GM19397 (cell line): ENCODE data around the gene PEX14.

ENCODE experiments used
- ATAC-seq: cut with Tn5 transposase; IDR thresholded peaks from one replicate; pipeline ENCODE4 v1.9.1; 2021; ENCODE audit warnings: mild to moderate bottlenecking, moderate library complexity; ENCODE audit not compliant: unreplicated experiment

PEX14 gene

DNA sequence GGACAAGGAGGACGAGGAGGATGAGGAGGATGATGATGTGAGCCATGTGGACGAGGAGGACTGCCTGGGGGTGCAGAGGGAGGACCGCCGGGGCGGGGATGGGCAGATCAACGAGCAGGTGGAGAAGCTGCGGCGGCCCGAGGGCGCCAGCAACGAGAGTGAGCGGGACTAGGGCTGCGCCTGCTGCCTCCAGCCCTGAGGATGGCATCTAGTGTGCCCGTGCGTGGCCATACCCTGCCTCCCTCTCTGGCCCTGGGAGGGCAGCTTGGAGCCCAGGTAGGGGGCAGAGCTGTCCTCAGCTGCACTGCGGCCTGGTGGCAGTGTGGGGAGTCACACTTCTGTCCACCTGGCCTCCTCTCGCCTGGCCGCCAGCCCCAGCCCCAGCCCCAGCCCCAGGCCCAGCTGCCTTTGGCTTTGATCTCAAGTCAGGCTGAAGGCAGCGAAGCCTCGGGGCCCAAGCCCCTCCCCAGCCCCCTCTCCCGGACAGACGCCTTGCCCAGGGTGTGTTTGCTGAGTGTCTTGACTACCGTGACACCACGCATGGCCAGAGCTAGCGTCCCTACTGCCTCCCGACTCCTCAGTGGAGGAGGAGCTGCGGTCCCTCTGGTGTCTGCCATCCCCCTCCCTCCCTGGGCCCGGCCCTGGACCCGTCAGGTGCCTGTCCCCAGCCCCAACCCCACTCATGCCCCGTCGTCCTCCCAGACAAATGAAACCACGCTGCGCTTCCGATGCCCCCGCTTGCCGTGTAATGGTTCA is 155.2 kb downstream of the PEX14 start:
- ATAC-seq: no peak

DNA sequence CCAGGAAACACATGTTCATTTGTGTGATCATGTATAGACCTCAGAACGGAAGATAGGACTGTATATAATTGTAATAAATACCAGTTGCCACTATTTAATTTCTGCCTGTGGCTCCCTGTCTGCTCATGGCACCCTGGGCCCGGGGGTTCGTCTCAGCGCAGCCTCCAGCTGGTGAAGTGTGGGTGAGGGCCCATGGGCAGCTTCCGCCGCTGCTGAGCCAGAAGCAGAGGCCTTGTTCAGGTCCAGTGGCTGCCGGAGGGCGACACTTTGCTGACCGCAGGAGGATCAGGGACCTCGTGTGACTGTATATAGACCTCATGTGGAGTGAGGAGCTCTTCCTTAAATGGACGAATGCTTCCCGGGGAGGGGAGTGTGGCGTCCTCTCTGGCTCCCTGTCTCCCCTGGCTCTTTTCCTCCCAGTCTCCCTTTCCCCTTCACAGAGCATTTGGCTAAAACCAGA is 155.9 kb downstream of the PEX14 start:
- no peak for ATAC-seq

DNA sequence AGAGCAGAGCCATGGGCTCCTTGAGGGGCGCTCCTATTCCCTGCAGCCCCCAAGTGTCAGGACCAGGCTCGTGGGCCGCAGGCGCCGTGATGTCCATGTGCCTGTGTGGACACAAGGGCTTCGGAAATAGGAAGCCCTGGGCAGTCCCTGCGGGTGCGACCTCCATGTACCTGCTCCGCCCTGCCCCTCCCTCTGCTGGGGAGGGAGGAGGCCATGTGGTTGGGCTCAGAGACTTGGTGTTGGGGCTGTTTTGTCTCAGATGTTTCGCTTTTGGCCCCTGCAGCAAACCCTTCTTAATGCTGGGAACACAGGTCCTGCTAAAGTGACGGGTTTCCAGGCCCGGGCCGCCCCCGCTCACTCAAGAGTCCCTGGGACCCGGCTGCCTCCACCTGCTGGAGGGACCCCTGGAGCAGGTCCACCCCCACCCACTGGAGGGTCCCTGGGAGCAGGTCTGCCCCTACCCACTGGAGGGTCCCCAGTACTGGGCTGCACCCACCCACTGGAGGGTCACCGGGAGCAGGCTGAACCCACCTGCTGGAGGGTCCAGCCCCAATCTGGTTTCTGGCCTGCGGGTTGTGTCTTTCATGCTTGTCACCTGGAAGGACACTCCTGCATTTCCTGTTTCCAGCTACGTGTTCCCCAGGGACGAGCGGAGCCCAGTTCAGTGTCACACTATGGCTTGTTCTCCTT is 156.5 kb downstream of the PEX14 start:
- ATAC-seq: no peak

DNA sequence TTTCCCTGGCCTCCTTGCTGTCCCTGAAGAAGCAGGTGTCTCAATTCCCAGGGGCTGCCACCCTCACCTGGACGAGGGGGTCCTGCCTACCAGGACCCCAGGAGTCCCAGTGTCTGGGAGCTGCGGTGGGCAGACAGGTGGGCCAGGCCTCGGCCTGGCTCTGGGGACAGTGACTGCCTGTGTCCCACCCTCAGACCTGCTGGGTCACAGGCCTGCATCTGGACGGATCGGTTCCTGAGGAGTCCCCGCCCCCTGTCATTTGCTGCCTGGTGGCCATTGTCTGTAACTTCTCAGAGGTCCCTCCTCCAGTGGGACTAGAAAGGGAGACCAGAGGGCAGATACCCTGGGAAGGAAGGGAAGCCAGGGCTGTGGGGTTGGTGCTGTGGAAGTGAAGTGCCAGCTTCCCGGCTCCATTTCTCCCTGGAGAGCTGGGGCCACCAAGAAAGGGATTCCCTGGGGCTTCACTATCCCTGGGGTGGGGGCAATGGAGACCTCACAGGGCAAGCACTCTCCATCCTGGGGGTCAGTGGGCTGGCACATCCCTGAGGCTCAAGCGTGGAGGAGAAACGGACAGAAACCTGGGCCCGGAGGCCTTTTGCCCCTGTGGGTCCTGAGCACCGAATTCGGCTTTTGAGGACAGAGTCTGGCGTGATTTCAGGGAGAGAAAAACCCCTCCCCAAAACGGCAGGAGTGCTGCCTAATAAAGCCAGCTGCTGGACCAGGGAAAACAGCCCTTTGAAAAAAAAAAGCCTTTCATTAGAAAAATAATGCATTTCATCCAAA is 157.3 kb downstream of the PEX14 start:
- no peak for ATAC-seq

DNA sequence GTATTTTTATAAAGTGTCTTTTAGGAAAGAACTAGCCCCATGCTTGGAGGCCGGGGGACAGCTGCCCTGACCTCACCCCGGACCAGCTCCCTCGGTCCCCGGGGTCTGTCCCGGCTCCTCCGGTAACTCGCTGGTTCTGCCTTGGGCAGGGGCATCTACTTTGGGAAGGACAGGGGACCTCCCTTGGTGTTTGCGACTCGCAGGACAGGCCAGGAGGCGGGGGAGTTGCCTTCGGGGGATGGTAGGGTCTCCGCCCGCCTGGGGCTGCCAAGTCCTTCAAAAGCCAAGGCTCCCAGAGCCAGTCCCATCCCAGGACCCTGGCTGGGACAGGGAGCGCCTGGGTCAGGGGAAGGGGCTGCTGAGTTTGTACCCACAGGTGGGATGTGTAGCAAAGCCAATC is 157.9 kb downstream of the PEX14 start:
- ATAC-seq: no peak

DNA sequence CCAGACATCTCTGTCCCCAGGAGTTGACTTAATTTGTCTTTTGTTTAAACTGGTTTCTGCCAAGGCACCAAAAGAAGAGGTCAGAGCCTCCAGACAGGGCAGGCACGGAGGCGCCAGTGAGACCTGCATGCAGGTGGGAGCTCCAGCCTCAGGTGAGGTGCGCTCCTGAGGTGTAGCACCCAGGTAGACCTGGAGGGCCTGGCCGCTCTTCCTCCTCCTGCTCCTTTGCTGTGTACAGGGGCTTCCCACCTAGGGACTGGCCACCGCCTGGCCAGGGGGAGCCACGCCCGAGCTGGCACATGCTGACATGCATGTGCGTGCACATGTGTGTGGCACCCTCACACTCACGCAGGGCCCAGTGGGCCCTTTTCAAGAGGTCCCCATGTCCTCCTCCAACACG is 158.7 kb downstream of the PEX14 start:
- no peak for ATAC-seq

DNA sequence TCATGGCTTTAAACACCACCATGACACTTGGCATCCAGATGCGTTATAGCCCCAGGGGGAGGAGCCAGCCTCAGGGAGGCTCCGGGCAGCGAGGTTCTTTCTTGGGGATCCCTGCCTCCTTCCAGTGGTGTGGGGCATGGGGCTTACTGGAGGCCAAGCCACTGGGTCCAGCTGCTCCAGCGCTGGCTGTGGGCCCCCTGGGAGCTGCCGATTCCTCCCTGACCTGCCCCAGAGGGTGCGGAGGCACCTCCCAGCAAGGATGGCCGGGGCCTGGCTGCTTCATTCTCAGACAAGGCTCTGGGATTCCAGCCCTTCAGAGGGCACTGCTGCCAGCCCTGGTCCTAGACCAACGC is 159.3 kb downstream of the PEX14 start:
- ATAC-seq: no peak

DNA sequence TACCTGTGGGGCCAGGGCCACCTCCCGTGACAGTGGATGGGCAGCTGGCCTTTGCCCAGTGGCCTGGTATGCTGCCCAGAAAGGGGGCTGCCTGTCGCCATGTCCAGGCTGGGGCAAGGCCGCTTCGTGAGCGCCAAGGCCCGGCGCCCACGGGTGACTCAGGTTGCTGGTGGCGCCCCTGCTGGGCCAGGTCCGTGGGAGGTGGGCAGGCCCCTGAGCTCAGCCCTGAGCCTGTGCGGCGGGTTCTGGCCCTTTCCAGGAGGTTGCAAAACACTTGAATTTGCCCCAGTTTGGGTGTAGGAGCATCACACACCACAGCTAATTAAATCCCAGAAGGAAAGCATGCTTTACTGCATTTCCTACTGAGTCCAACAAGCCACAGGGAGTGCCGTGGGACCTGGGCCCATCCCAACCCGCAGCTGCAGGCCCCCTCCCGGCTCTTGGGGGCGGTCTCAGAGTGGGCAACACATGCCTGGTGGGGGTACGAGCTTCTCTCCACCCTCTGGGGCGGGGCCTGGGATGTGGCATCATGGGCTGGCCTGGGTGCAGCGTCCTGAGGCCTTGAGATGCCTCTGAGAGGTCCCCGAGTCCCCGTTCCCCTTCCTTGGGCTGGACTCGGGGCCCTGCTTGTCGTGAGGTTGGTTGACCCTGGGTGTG is 159.8 kb downstream of the PEX14 start:
- ATAC-seq: no peak

DNA sequence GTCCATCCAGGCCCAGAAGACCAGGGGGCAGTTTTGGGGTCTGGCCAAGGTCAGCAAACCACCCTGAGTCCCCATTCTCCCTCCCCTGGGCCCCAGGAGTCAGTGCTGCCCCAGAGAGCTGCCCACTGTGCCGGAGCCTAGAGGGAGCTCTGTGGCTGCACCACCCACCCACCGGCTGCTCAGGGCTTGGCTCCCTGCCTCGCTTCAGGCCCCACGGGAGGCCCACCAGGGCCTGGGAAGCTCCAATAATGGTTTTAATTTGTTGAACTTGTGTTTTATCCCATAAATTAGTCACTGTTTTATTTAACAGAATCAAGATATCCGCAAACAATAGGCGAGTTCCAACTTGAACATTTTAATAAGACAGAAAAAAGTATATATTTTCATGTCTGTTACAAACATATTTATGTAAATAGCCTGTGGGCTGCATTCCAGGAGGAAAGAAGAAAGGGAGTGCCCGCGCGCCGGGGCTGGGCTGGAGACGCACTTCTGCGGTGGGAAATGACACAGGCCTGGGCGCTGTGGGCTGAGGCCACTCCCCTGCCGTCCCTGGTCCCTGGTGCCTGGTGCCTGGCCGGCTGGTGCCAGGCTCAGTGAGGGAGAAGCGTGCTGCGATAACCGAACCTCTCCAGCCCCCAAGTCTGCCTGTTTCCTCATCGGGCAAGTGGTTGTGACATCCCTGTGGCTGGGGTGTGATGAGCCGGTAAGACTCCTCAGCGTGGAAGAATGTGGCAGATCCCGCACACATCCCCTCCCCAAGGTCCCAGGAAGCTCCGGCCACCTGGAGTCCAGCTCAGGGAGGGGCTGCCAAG is 160.5 kb downstream of the PEX14 start:
- ATAC-seq: no peak

DNA sequence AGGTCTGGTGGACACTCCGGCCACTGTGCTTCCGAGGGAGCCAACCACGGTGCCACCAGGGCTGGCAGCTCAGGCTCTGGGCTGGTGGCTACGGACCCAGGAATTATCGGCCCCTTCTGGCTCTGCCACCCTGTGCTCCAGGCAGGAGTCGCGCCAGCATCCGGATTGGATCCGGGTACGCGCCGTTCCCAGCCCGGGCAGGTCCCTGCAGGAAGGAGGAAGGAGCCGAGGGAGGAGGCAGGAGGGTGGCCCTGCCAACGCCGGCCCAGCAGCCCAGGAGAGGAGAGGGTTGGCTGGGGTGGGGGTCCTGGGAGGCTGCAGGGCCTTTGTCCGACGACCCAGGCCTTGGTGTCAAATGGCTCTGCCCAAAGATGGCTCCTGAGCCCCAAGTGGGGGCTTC is 161.2 kb downstream of the PEX14 start:
- ATAC-seq: no peak

DNA sequence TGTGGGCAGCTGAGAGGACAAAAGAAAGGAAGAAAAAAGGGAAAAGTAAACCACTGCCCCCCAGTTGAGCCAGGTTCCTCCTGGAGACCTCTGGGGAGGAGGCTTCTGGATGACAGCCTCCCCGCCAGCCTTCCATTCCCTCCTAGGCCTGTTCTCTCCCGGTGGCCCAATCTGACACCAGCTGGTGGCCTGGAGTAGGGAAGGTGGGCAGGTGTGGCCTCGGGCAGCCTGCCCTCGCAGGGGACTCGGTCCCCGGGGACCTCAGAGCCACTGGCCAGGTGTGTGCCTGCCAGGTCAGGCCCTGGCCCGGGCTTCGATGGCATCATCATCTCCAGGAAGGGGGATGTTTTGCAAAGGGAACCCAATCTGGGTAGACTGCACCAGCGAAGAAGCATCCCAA is 162.7 kb downstream of the PEX14 start:
- no peak for ATAC-seq

DNA sequence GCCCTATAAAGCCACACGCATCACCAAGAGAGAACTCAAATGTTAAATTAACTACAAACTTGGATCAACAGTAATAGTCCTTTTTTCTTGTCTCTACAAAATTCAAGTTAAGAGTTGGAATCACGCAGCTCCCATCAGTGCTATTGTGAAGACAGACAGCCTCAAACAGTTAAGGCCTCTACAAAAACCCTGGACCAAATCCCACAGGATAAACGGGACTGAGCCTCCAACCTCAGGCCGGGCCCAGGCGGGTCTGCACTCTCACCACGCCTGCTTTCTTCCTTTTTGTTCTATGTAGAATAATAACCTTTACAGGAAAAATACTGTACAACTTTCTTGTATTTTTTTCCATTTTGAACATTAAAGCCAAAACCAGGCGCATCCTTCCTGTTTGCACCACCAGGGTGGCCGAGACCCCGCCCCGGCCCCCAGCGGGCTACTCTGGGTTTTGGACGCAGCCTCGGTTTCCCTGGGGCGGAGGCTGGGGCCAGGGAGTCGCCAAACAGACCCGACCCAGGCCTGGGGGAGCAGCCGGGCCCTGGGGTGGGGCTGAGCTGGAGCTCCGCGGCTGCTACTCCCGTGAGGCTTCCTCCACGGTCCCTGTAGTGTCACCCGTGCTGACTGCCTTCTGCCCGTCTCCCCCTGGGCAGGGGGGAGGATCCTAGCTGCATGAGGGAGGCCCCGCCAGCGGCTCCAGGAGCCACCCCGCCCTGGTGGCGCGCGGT is 163.2 kb downstream of the PEX14 start:
- no peak for ATAC-seq

DNA sequence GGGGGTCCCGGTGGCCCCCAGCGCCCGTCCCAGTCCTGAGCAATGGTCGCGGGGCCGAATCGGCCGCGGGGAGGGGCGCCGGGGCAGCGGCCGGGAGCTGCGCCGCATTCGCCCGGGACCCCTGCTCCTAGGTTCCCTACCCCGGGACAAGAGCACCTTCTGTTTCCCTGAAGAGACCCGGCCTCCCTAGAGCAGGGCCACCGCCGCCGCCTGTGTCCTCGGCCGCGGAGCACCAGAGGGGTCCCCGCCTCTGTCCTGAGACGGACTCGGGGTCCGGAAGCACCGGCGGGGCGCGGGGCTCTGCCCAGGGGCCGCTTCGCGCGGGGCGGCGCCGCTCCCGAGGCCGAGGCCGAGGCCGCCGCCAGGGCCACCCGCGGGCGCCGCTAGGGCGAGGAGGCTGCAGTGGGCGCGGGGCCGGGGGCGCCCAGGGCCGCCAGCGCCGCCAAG is 163.8 kb downstream of the PEX14 start:
- no peak for ATAC-seq

DNA sequence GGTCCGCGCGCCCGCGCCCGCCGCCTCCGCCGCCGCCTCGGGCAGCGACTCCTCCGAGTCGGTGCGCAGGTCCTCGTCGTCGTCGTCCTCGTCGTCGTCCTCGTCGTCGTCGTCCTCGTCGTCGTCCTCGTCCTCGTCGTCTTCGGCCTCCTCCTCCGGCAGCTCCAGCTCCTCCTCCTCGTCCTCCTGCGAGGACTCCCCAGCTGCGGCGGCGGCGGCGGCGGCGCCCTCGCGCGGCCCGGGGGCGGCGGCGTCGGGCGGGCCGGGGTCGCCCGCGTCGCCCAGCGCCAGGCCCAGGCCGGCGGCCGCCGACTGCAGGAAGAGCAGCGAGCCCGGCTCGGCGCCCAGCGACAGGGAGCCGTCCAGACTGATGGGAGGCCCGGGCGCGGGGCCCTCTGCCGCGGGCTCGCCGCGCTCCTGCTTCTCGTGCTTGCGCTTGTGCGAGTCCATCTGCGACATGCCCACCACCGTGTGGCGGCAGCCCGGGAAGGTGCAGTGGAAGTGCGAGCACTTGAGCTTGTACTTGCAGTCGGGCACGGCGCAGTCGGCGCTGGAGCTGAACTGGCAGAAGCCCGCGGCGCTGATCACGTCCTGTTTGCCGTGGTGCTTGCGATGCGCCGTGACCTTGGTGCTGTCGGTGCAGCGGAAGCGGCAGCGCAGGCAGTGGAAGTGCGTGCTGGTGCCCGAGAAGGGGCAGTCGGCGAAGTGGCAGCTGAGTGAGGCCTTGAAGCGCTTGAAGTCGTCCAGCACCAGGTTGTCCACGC is 164.4 kb downstream of the PEX14 start:
- ATAC-seq: no peak

DNA sequence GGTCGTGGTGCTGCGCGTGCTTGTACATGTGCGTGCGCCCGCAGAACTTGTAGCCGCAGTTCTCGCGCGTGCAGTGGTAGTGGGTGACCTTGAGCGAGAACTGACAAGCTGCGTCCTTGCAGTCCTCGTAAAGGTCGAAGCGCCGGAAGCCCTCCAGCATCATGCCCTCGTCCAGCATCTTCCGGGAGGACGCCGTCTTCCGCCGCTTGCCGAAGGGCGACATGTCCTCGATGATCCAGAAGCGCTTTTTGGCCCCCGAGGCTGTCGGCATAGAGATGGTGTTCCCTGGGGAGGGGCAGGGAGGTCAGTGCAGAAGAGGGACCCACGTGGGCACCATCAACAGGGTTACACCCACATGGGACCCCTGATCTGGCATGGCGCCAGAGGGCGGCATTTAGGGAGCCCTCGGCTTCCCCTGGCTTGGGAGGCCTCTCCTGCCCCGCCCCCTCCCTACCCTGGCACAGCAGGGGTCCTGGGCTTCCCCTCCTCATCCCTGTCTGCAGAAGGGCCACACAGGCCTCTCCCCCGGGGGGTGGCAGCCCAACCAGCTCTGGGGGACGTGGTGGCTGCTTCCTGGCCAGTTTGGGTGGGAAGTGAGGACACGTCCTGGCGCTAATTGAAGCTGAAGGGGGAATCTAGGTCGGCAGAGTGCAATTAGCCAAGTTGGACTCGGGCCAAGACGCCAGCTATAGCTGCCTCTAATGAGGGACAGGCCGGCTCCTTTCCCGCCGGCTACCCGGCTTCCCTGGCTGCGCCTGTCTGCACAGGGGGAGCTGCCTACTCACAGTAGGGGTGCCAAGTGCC is 165.2 kb downstream of the PEX14 start:
- ATAC-seq: no peak

DNA sequence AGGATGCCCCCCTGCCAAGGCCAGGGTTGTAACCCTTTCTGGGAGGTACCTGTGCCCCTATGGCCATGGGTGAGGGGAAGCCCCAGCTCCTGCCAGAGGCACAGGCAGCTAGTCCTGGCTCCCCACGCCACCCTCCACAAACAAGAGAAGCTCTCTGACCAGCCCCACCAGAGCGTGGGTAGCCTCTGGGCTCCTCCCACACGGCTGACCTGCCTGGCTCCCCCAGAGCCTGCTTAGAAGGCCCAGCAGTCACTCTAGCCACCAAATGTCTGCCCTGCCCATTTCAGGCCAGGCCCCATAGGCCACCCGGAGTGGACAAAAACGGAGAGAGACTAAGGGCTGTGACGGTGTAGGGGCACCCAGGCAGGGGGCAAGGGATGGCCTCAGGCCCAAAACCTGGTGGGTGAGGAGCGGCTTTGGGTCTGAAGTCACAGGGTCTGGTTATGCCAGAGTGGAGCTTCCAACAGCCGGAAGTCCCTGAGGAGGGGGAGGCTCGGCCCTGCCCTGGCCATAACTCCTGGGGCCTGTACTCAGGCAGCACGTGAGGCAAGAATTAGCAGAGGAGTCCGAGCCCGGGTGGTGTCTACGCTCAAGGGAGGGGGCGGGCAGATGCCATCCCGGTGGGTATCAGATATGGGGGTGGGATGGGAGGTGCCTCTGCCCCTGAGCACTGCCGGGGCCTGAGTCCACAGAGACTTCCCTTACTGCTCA is 166.2 kb downstream of the PEX14 start:
- no peak for ATAC-seq

DNA sequence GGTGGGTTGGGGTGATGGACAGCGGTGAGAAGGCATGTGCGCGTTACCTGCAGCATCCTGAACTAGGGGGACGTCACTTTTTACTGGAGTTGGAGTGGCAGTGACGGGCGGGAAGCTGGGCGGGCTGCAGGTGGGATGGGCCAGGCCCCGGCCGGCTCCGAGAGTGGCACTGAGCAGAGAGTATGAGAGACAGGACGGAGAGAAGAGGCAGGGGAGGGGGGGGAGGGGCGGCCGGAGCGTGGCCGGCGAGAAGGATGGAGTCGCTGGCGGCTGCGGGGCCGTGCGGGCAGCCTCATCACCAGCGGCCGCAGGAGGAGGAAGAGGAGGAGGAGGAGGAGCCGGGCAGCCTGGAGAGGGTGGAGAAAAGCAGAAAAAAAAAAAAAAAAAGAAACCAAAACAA is 167.2 kb downstream of the PEX14 start:
- ATAC-seq: no peak
